ENCODE data around the gene UBA5. TPM values are rescaled to one million over a fixed set of nuclear protein-coding genes. Genes with fewer than 3 reads are reported as not detected.
A peak's percentile ranks its signal among the peaks of the same experiment; 100 is the strongest.

UBA5 gene
- total RNA-seq, 3 donors from 2014 or later (not counting 1 experiment from before 2014, with no cell fraction given) = 37.8 to 51.0 (median 46.1) TPM

- Histone ChIP-seq H3K4me1 (ENCODE audit: control insufficient read depth, insufficient read depth, low read length) (peaks cover 10% of the 10 kb centered on the region), H3K27ac (ENCODE audit: low read length) (no peak overlapping the region), H3K27me3 (ENCODE audit: control insufficient read depth, insufficient read depth, low read length) (peaks cover 2% of the 10 kb centered on the region), H3K36me3 (ENCODE audit: control insufficient read depth, insufficient read depth, low read length) (no peaks in the 10 kb centered on the region), H3K9me3 (ENCODE audit: control insufficient read depth, insufficient read depth, low read length) (no peaks in the 10 kb centered on the region), H3K4me3 (ENCODE audit: low read length) (no peak overlapping the region)
- Mint-ChIP-seq H3K36me3 (no peaks in the 10 kb centered on the region), H3K4me1 (peaks cover 4 to 7% of the 10 kb centered on the region in 2 donors), H3K4me3 (no peak overlapping the region), H3K9me3 (no peaks in the 10 kb centered on the region), H3K27me3 (ENCODE audit: low read depth in 2 of 2) (peaks cover 14% of the 10 kb centered on the region in 2 donors), H3K27ac (no peak overlapping the region)
- ATAC-seq = no peak
- peak; percentile 83 for TF ChIP-seq CTCF (IDR thresholded peaks at IDR 0.05)
- WGBS (ENCODE audit: insufficient coverage) = no CpG with 5 or more reads among the region's 2 CpGs
- intact Hi-C loops (cut with micrococcal nuclease) = loop anchor here (1.0 to 10.0 kb wide), 5 partner anchors 697 to 1702 kb away; partner anchors contain the start of genes ASTE1, NEK11, NUDT16 and SRPRB
- peak in 1 of 2 donors; percentile 78 for DNase-seq
These were observed 66.3 kb downstream of the UBA5 start for GRCh38 chr3:132726341-132726823.

Other genes starting within 250 kb of the UBA5 start
- 10 to 100 TPM; 30.5 to 44.0 (median 42.9) TPM for gene DNAJC13, start 242.8 kb upstream of the UBA5 start, total RNA-seq
- under 1 TPM in 2 of 3 donors, not detected in 1; 0.14 to 0.32 TPM for gene ACKR4, start 63.1 kb upstream of the UBA5 start, total RNA-seq
- 10 to 100 TPM; 15.8 to 30.6 (median 25.2) TPM for gene ACAD11, start 520 bp upstream of the UBA5 start, total RNA-seq
- gene NPHP3, start 62.1 kb downstream of the UBA5 start, total RNA-seq = 10 to 100 TPM; 17.9 to 20.1 (median 20.0) TPM